Epithelial cell of proximal tubule (primary cell): Measurements from ENCODE around the gene HFE. TPM values are rescaled to one million over a fixed set of nuclear protein-coding genes. Genes with fewer than 3 reads are reported as not detected.
"Not testable (repeated sequence)": the region's sequence is repeated elsewhere in the genome, so short reads cannot be mapped to it uniquely, and the experiment has no call there.

Source experiments
- DNase-seq: peaks from one replicate; pipeline ENCODE4 v3.0.0-alpha.2; 2011; ENCODE audit warnings: low read depth
- H3K4me3 ChIP-seq: 2 replicates; pipeline ENCODE4 v1.5.1; 2011; ENCODE audit warnings: low read depth, mild to moderate bottlenecking, low read length
- CTCF ChIP-seq: conservative IDR thresholded peaks from 2 replicates; pipeline ENCODE4 v1.5.1; 2012; ENCODE audit warnings: low read depth, mild to moderate bottlenecking, low read length
- total RNA-seq: library from RNA; depleted of rRNA; stranded (reverse); fragments of >200 nt; gene quantifications from 2 replicates; pipeline ENCODE4 v1.2.3, GENCODE V29; 2015

Gene HFE
- 5.1 and 5.3 TPM in 2 replicates for total RNA-seq

- no peak for DNase-seq
- TF ChIP-seq CTCF: peak; percentile 4
- H3K4me3 ChIP-seq: peak within 1 kb of the TSS; percentile 84
These were observed at the start of gene HFE for GRCh38 chr6:26087284-26088115. TSS of gene HFE (plus strand) at chr6:26087429. CDS start at chr6:26087441, 12 bp downstream.

DNA sequence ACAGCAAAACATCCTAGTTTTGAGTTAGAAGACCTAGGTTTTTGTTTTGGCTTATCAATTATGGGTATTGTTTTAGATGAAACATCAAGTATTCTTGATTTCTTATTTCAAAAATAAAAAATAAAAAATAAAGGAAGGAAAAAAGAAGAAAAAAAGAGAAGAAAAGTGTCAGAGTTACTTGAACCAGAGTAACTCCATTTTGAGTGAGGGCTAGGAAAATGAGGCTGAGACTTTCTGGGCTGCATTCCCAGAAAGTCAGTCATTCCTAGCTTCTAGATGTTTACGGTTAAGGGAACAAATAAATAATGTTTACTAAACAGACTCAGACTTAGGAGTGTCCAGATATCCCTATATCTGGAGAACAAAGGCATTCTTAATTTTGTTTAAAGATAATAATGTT, 45.3 kb upstream of the HFE start:
- no peak for TF ChIP-seq CTCF
- no peak overlapping the region for H3K4me3 ChIP-seq
- DNase-seq: no peak

- TF ChIP-seq CTCF: no peak
- DNase-seq: peak; percentile 99
- H3K4me3 ChIP-seq: peak overlapping the region; percentile 59
These were observed 43.7 kb upstream of the HFE start for GRCh38 chr6:26043384-26044139.

DNA sequence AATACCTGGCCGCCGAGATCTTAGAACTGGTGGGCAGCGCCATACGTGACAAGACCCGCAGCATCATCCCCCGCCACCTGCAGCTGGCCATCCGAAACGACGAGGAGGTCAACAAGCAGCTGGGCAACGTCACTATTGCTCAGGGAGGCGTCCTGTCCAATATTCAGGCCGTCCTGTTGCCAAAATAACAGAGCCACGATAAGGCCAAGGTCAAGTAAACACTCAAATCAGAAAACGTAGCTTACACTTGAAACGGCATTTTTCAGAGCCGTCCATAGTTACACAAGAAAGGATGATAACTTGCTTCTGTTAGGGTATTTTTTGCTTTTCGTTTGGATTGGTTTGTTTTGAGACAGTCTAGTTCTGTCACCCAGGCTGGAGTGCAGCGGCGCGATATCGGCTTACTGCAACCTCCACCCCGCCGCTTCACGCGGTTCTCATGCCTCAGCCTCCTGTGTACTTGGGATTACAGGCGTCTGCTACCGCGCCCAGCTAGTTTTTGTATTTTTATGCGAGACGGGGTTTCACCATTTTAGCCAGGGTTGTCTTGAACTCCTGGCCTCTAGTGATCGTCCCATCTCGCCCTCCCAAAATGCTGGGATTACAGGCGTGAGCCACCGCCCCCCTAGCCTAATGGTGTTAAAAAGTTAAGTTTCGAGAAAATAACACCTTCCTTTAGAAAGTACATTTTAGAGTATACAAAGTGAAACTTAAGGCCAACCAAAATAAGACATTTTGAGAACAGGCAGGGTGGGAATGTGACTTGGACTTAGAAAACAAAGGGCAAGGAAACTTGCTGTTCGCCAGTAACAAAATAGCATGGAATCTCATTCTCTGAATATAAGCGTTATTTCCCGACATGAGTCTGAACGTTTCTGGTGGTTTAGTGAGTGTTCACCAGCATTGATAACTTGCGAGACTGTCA, 42.8 kb upstream of the HFE start:
- no peak for DNase-seq

DNA sequence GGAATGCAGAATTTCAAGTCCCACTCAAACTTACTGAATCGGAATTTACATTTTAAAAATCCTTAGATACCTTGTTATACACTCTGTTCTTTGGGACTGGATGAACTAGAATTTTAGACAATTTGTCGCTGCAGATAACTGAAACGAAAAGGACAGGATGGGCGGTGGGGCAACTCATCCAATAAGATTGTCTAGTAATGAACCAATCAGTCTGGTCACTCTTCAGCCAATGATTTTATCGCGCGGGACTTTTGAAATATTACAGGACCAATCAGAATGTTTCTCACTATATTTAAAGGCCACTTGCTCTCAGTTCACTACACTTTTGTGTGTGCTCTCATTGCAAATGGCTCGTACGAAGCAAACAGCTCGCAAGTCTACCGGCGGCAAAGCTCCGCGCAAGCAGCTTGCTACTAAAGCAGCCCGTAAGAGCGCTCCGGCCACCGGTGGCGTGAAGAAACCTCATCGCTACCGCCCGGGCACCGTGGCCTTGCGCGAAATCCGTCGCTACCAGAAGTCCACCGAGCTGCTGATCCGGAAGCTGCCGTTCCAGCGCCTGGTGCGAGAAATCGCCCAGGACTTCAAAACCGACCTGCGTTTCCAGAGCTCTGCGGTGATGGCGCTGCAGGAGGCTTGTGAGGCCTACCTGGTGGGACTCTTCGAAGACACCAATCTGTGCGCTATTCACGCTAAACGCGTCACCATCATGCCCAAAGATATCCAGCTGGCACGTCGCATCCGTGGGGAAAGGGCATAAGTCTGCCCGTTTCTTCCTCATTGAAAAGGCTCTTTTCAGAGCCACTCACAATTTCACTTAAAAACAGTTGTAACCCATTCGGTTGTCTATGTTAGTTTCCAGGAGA, 41.9 kb upstream of the HFE start:
- no peak for DNase-seq
- peak overlapping the region; percentile 59 for H3K4me3 ChIP-seq
- peak; percentile 37 for TF ChIP-seq CTCF

More for the DNA sequence above, 42.8 kb upstream of the HFE start:
- peak overlapping the region; percentile 59 for H3K4me3 ChIP-seq
- no peak for TF ChIP-seq CTCF

DNA sequence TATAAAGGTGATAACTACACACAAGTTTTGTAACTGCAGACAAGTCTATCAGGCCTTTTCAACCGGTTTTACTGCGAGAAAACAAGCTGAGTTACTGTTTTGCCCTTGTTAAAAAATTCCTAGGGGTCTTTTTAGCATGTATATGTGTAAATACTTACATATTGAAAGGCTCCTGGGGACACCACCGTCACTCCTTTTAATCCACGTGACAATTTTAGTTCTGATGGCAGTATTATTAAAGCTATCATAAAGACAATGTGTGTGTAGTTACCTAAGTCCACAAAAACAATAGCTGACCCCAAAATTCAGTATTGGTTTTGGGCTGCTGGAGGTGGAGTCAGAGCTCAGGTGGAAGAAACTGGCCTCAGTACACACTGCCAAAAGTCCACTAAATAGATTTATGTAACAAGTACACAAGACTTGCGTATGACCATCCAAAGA, 41.3 kb upstream of the HFE start:
- no peak for TF ChIP-seq CTCF
- DNase-seq: no peak
- peak overlapping the region; percentile 59 for H3K4me3 ChIP-seq

DNA sequence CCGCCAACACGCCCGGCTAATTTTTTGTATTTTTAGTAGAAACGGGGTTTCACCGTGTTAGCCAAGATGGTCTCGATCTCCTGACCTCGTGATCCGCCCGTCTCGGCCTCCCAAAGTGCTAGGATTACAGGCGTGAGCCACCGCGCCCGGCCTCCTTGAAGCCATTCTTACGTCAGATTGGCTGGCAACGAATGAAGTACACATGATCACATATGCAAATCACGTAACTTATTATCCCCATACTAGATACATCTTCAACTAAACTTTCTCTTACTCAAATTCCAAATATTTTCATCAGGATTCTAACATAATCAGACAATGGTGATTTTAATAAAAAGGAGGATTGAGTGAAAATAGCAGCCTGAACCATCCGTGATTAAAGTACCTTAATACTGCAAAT, 39.9 kb upstream of the HFE start:
- H3K4me3 ChIP-seq, DNase-seq: not testable (repeated sequence)
